Bronchial smooth muscle cell (primary cell): ENCODE data around the gene CMTM5. TPM values are rescaled to one million over a fixed set of nuclear protein-coding genes. Genes with fewer than 3 reads are reported as not detected.

Experiments used
- total RNA-seq: library from RNA; depleted of rRNA; stranded (reverse); fragments of >200 nt; gene quantifications from 2 replicates; pipeline ENCODE4 v1.2.1, GENCODE V29; 2014

The CMTM5 gene, protein sequence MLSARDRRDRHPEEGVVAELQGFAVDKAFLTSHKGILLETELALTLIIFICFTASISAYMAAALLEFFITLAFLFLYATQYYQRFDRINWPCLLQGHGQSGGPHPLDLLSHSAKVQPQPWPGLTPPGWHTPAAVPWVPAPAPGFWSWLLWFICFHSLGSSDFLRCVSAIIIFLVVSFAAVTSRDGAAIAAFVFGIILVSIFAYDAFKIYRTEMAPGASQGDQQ
- 0.94 TPM in 1 of 2 replicates, not detected in the other for total RNA-seq

DNA sequence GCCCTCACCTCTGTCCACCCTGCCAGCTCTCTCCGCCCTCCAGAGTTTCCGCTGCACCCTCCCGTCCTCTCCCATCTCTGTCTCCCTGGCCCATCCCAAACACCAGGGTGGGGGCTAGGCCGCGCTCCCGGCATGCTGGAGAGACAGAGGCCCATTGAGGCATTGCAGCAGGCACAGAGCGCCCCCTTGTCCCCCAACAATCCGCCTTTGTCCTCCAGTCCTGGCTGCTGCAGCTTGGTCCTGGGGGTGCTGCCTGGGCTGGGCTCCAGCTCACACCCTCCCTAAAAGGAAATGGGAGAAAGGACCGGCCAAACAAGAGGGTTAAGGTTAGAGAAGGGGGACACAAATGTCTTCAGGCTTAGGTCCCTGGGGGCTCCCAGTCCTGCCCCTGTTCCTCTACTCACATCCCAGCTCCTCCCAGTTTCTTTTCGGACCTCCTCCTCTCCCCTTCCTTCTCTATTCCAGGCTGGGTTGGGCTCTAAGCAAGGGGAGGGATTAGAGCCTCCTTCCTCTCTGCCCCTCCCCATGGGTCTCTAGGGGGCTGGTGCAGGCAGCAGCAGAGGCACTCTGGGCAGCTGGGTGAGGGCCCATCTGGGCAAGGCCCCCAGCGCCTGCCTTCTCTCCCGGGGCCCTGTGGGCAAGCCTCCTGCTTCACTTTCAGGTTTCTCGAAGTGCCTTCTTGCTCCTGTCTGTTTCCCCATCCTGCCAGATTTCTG, at the start of gene CMTM5:
CMTM5 (plus strand) TSS at position 565 of the 716 bp plus-strand sequence. CDS start 206 bp downstream, outside the sequence.

DNA sequence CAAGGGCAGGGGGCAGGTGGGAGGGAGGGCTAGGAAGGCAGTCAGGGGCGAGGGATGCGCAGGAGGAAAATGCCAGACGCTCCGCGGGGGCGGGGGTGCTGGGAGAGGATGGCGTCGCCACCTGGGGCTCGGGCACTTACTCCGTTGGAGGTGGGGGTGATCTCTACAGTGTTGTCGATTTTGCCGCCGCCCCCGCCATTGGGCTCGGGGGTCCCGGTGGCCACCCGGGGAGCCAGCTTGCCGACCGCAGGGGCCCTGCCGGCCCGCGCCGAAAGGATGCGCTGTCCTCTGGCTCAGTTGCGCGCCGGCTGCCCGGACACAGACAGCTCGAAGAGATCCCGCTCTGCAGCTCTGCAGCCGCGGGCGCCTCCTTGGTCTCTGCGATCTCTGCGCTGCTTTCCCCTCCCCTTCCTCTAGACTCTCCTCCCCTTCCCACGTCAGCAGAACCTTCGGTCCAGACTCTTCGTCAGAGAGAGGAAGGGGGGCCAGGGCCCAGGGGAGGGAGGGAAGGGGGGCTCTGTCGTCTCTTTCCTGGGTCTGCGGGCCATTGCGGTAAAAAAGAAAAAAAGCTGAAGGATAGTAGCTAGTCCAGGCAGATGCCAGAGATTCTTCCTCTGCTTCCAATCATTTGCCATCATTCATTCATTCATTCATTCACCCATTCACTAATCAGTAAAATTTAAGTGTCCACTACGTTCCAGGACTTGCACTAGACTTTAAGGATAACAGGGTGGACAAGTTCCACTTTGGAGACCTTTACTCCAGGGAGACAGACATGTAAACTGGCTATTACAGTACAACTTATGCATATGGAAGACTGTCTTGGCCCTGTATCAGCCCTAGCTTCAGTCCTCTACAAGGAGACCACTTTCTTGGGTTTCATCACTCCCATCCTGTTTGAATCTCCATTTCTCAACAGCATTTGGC, 24.1 kb upstream of the CMTM5 start, which contains the start of gene SLC22A17:
SLC22A17 (minus strand) TSS at position 382 of the 927 bp plus-strand sequence.

DNA sequence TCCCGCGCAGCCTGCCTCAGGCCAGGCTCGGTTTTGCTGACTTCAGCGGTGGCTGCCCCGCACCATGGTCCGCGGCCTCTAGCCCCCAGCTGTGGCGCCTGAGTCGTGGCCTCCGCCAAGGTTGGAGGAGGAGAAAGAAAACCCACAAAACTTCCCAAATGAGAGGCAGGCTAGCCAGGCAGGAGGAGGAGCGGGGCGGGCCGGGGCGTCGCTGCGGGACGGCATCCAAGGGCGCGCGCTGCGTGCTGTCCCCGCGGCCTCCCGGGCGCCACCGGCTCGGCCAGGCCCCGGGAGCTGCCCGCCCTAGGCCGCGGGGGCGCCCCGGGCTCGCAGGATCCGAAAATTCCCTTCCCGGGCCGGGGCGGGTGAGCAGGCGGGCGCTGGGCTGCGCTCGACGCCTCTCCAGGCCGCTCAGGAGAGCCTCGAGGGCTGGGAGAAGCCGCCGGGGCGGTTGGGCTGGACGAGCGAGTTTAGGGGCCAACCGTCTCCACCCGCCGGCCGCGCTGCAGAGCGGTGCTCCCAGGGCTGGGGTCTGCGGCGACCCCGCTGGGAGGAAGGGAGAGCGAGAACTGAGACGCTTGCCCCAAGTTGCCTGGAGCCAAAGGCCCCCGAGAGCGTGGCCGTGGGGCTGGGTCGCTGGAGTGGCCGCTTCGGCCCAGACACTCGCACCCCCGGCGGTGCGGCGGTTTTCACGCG, 11.7 kb upstream of the CMTM5 start, which contains the start of gene EFS:
EFS (minus strand) TSS at position 137 of the 696 bp plus-strand sequence. CDS start 147 bp downstream, outside the sequence.

DNA sequence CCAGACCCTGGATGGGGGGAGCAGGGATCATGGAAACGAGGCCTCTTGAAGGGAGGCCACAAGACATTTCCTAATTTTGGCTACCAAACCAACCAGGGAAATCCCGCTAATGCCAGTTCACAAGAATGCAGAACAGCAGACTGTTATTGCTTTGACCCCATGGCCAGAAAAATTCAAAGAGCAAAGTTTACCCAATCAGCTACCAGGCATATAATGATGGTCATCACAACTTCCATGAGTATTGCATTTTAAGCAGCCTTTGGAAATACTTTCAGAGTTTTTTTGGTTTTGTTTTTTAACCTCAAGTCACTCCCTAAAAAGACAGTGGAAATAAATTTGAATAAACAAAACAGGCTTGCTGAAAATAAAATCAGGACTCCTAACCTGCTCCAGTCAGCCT, 4.3 kb upstream of the CMTM5 start, which contains the start of gene IL25:
IL25 (plus strand) TSS at position 301 of the 400 bp plus-strand sequence.

DNA sequence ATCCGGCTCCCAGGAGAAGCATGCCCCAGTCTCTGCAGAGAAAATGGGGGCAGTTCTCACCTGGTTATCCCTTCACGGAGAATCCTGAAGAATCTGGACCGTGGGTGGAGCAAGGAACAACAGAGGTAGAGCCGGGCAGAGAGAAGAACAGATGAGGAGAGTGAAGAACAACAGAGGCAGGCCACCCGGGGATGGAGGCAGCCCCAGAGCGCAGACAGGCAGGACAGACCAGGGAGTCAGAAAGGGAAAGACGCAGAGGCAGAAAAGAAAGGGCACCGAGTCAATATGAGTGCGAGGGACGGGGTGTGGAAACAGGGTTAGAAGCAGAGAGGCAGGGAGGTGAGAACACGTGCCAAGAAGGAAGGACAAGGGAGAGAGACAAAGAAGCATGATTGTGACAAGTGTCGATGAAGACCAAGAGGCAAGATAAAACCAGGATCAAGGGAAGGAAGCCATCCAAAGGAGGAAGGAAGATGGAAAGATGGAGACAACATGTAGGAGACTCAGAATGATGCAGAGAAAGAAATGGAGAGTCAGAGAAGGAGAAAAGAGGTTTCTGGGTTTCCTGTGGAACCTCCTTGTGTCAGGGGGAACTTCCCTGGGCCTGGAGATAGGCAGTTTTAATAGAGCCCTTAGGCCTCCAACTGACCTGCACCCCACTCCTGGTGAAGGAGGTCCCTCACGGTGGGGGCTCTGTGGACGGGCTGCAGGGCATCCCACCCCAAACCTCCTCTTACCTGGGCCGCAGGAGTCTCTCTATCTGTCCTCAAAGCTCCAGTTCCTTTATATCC, 30.9 kb downstream of the CMTM5 start, which contains the start of gene MYH6:
MYH6 (minus strand) TSS at position 758 of the 791 bp plus-strand sequence. CDS start 1,050 bp downstream, outside the sequence.

Other genes starting within 250 kb of the CMTM5 start
- gene SLC7A8, start 193.4 kb upstream of the CMTM5 start, total RNA-seq, result 15.8 and 25.9 TPM in 2 replicates
- gene RNF212B, start 139.1 kb upstream of the CMTM5 start, total RNA-seq, result not detected in 2 replicates
- 3.3 and 4.8 TPM in 2 replicates for gene HOMEZ, start 90.9 kb upstream of the CMTM5 start, total RNA-seq
- gene PPP1R3E, start 74.2 kb upstream of the CMTM5 start, total RNA-seq, result 2.4 and 2.5 TPM in 2 replicates
- 15.8 and 19.9 TPM in 2 replicates for gene BCL2L2, start 70.2 kb upstream of the CMTM5 start, total RNA-seq
- gene PABPN1, start 55.6 kb upstream of the CMTM5 start, total RNA-seq, result 85.4 and 91.9 TPM in 2 replicates
- gene SLC22A17, start 24.2 kb upstream of the CMTM5 start, total RNA-seq, result 13.2 and 16.7 TPM in 2 replicates
- 0.47 and 8.3 TPM in 2 replicates for gene EFS, start 11.9 kb upstream of the CMTM5 start, total RNA-seq
- not detected in 2 replicates for gene IL25, start 4.2 kb upstream of the CMTM5 start, total RNA-seq
- not detected in 2 replicates for gene MYH6, start 31.2 kb downstream of the CMTM5 start, total RNA-seq
- gene MYH7, start 58.6 kb downstream of the CMTM5 start, total RNA-seq, result not detected in 2 replicates
- 45.7 and 60.6 TPM in 2 replicates for gene NGDN, start 92.7 kb downstream of the CMTM5 start, total RNA-seq
- 0.09 and 0.32 TPM in 2 replicates for gene ZFHX2, start 174.7 kb downstream of the CMTM5 start, total RNA-seq
- 14.8 and 25.4 TPM in 2 replicates for gene THTPA, start 179.2 kb downstream of the CMTM5 start, total RNA-seq
- 10.1 and 15.0 TPM in 2 replicates for gene AP1G2, start 190.7 kb downstream of the CMTM5 start, total RNA-seq
- gene JPH4, start 201.7 kb downstream of the CMTM5 start, total RNA-seq, result under 0.01 TPM in 1 of 2 replicates, not detected in the other